Measurements from ENCODE around the gene CBLC.
"Not testable (repeated sequence)": the region's sequence is repeated elsewhere in the genome, so short reads cannot be mapped to it uniquely, and the experiment has no call there.

- TF ChIP-seq EZH2 (IDR thresholded peaks at IDR 0.05; ENCODE audit: low read length, unreplicated experiment); CTCF (conservative IDR thresholded peaks at IDR 0.05; ENCODE audit: low read depth, low read length); EZH2phosphoT487 (IDR thresholded peaks at IDR 0.05; ENCODE audit: borderline replicate concordance, low read length): not testable (repeated sequence)
Measured at GRCh38 chr19:44781694-44782093, 4.0 kb downstream of the CBLC start.
